DMS 273 treated with DMSO at 0.1 percent for 48 hours (cell line): ENCODE results near the gene EWSR1.

Source experiments
- DNase-seq: peaks from one replicate; lab custom pipeline; 2025; lab: John Stamatoyannopoulos, UW

The EWSR1 gene

GRCh38 chr22:29306835-29307595 lies 38.9 kb downstream of the EWSR1 start:
- DNase-seq = no peak

- no peak for DNase-seq
These were observed 39.6 kb downstream of the EWSR1 start for GRCh38 chr22:29307596-29308147.

DNA sequence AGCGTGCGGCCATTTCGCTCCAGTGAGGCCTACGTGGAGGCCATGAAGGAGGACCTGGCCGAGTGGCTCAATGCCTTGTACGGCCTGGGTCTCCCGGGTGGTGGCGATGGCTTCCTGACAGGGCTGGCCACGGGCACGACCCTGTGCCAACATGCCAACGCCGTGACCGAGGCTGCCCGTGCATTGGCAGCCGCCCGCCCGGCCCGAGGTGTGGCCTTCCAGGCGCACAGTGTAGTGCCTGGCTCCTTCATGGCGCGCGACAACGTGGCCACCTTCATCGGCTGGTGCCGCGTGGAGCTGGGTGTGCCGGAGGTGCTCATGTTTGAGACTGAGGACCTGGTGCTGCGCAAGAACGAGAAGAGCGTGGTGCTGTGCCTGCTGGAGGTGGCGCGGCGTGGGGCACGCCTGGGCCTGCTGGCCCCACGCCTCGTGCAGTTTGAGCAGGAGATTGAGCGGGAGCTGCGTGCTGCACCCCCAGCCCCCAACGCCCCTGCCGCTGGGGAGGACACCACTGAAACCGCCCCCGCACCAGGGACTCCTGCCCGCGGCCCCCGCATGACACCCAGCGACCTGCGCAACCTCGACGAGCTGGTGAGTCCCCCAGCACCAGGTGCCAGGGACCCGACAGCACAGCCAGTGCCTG lies 40.2 kb downstream of the EWSR1 start:
- no peak for DNase-seq

DNA sequence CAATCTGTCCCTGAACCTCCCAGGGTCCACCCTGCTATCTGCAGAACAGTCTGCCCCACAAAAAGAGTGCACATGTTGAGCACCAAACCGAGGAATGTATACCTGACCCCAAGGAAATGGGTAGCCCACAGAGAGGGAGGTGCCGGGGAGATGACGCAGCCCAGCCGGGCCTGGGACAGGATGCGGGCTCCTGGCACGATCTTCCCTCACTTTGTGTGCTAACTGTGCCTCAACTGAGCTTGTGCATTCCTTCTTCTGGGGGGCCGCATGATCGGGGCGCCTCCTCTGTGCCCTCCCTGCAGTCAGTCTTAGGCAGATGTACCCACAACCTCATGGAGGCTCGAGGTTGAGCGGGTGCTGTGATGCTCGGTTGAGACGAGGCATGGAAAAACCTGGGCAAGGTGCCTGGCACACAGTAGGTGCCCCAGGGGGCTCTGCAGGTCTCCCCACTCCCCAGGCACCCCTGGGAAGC lies 40.8 kb downstream of the EWSR1 start:
- DNase-seq = no peak

DNA sequence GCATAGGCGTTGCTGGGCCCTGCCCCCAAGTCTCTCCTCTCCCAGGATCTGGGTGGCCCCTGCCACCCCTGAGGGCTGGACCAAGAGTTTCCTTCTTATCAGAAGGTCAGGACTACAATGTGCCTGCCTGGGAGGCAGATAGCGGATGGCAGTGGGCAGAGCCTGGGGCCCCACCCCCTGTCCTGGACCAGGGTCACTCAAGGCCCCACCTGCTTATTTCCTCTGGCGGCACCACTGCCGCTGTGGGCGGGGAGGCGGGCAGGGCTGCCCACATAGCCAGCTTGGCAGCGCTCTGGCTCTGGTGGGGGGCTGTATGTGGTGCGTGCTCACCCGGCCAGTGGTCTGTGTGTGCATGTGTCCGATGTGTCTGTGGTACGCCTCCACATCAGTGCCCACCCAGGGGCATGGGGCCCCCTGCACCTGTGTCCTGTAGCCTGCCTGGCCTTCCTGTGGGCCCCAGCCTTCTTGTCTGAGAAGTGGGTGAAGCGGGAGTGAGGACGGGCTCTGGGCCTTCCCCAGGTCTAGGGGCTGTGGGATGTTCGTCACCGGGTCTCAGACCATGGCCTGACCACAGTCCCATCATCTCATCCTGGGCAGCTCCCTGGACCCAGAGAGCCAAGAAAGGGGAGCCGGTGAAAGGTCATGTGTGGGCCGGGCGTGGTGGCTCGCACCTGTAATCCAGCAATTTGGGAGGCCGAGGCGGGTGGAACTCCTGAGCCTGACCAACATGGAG lies 41.4 kb downstream of the EWSR1 start:
- no peak for DNase-seq

DNA sequence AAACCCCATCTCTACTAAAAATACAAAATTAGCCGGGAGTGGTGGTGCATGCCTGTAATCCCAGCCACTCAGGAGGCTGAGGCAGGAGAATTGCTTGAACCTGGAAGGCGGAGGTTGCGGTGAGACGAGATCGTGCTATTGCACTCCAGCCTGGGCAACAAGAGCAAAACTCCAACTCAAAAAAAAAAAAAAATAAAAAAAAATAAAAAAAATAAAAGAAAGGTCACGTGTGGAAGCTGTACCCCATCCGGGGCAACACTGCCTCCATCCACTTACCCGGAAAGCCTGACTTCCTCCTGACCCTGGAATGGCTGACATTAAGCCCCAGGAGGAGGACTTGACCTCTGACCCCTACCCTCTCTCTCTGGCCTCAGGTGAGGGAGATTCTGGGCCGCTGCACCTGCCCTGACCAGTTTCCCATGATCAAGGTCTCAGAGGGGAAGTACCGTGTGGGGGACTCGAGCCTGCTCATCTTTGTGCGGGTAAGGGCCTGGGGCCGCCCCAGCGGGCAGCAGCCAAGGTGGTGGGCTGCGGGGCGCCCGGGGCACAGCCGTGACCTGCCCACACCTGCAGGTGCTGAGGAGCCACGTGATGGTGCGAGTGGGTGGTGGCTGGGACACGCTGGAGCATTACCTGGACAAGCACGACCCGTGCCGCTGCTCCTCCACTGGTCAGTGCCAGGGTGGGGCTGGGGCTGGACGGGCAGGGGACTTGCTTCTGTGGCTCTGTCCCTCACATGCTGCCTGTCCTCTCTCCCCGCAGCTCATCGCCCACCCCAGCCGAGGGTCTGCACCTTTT lies 42.2 kb downstream of the EWSR1 start:
- no peak for DNase-seq

DNA sequence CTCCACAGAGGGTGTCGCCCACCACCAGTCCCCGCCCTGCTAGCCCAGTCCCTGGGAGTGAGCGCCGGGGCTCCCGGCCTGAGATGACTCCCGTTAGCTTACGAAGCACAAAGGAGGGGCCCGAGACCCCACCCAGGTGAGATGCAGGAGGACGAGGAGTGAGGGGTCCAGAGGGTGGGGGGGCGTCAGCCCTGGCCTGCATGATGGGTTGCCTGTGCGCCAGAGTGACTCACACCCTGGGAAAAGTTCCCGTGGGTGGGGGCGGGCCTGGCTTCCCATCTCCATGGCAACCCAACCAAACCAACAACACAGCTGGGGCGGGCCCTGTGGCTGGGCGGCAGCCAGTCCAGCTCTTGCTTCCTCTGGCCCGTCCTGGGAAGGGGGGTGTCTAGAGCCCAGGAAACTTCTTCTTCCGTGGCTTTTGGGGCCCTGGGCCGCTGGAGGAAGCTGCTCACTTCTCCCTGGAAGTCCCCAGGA lies 42.8 kb downstream of the EWSR1 start:
- DNase-seq = peak; percentile 47

- no peak for DNase-seq
These were observed 43.6 kb downstream of the EWSR1 start for GRCh38 chr22:29311464-29312217.

DNA sequence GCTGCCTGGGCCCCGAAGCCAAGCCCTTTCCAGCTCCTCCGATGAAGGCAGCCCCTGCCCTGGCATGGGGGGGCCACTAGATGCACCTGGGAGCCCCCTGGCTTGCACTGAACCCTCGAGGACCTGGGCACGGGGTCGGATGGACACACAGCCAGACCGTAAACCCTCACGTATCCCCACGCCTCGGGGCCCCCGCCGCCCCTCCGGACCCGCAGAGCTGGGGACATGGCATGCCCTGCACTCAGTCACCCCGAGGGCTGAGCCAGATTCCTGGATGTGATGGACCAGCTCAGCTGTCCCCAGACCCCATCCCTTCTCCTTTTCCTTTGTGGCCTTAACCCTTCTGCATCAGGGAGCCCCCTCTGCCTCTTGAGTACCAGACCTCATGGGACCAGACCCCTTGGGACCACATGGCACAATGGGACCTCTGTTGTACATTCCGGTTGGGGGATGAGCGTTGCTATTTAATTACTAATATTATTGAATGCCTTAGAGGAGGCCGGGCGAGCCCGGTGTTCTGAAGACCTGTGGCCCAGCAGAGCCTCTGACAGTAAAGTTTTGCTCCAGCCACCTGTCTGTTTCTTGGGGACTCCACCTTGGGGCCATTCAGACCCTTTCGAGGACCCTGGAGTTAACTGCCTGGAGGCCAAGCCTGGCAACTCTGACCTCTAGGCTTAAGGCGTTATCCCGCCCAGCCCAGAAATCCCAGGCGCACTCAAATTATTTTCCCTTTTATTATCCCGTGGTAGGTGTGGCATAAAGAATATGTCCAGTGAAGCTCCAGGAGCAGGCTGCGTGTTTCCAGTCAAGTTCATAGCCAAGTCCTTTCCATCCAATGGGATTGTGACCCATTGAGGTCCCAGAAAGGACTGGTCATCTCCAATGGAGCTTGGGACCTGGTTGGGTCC lies 44.4 kb downstream of the EWSR1 start:
- no peak for DNase-seq

DNA sequence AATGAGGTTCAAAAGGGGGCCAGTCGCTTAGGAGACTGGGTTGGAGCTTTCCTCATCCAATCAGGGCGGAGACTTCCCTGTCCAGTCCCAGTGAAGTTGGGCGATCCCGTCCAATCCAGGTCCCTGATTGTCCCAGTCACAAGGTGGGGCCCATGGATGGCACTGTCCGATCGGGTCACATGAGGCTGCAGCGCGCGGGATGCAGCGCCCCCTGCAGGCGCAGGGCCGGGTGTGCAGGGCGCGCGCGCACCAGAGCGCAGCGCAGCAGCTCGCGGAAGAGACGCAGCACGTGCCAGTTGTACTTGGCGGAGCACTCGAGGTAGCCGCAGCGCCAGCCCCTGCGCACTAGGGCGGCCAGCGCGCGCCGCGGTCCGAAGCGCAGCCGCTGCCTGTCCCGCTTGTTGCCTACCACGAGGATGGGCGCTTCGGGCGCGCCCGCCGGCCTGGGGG lies 45.1 kb downstream of the EWSR1 start:
- no peak for DNase-seq

DNA sequence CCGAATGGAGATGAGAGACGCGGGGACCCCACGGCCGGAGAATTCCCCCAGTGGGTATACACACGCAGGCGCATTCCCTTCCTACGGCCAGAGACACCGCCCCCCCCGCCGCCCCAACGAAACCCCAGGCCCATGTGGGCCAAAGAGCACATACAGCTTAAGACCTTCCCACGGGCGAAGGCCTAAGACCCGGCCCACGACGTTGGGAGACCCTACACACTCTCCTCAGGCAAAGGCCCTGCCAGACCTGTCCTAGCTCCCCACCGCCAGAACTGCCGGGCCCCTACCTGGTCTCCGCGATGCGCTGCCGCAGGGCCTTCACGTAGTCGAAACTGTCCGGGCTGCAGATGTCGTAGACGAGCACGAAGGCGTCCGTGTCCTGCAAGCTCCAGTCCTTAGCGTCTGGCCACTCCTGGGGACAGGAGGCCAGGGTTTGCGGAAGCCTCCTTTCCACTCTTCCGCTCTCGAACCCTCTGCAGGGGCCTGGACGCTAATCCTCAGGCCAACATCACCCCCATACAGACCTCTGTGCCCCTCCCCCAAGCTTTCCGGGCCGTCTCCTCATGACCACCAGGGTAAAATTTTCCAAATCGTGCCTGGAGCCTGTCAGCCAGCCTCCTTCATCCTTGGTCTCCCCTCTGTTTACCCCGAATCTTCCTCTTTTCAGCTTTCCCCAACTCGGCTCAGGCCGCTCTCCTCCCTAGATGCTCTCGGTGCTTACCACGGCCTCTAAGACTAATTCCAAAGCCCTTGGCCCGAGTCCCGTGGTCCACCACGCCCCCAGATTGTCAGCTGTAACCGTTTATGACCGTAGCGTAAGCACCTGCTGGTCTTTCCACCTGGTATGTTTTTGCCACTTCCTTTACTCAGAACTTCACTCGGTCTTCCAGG lies 45.8 kb downstream of the EWSR1 start:
- DNase-seq = no peak

- no peak for DNase-seq
These were observed 46.6 kb downstream of the EWSR1 start for GRCh38 chr22:29314537-29315285.

DNA sequence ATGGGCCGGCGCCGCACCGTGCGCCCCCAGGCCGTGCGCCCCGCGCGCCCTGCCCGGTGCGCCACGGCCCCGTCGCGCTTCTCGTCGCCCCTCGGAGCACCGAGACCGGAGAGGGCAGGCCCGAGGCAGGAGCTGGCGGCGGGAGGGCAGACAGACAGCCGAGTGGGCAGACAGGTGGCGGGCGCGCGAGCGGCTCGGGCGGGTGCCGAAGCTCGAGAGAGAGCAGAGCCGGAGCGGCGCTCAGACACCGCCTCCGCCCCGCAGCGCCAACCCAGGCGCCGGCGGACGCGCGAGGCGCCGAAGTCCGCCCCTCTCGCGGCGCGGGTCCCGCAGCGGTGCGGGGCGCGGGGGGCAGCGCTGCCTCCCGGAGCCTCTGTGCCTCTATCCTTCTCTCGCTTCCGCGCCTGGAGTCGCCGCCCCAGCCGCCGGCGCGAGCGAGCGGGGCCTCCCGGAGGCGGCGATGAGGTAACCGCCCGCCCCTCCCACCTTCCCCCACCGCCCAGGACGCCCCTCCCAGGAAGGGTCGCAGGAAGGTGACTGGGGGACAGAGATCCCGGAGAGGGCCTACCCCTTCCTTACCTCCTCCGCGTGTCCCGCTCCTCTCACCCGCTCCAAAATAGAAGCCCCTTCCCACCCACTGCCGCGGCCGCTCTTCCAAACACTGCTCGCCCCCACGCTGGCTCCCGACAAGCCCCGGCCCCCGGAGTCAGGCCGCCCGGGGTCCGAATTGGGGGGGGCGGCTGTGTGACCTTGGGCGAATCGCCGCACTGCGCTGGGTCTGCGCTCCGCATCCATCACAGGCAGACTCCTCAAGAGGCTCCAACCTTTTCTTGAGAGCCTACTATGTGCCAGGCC lies 47.4 kb downstream of the EWSR1 start, which contains the start of gene RASL10A:
Gene RASL10A, minus strand, starts transcription at position 412 of the 855 bp plus-strand sequence. CDS start 451 bp downstream, outside the sequence.
- DNase-seq = no peak

GRCh38 chr22:29316141-29316828 lies 48.2 kb downstream of the EWSR1 start:
- no peak for DNase-seq

GRCh38 chr22:29317827-29318454 lies 49.9 kb downstream of the EWSR1 start:
- no peak for DNase-seq

DNA sequence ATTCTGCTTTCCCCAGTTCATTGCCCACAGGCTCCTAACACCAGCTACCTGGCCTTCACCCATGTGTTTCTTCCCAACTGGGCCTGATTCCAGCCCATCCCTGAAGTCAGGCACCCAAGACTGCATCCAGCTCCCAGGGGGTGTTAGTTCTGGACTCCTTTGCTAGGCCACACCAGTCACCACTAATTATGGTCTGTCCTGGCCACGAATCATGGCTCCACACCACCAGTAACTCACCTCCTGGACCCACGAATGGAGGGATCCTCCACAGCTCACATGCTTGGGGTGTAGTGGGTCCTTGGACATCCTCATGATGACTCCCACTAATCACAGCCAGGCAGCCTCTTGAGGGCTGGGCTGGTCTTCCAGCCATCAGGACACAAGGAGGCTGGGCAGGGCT lies 51.0 kb downstream of the EWSR1 start:
- DNase-seq = no peak
